Measurements from ENCODE around the gene SPAG4. TPM values are rescaled to one million over a fixed set of nuclear protein-coding genes. Genes with fewer than 3 reads are reported as not detected.

Gene SPAG4
- total and polyA plus RNA-seq, 8 donors = 2.9 to 39.7 (median 3.9) TPM; not detected in 3

DNA sequence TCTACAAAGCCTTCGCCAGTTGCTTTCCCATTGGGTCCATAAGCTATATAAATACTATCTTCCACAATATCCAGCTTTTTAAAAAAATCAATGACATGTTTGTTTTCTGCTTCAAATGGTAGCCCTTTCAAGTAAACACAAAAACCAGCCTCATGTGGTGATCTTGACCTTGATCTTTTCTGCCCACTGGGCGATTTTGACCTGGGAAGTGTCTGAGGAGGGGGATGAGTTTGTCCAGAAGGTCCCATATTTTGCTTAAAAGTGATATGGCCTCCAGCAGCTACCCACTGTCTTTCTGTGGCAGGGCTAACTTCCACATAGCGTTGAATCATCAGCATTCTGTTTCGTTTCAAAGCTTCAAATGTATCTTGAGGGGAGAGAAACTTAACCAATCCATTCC, 38.3 kb downstream of the SPAG4 start:
- Histone ChIP-seq H3K36me3 (peaks cover 23 to 43% (median 36%) of the 10 kb centered on the region in 4 donors), H3K4me3 (no peak overlapping the region), H3K27me3 (no peaks in the 10 kb centered on the region), H3K4me1 (peaks cover 22 to 75% (median 52%) of the 10 kb centered on the region in 4 donors), H3K9me3 (no peaks in the 10 kb centered on the region), H3K27ac (no peak overlapping the region)
- TF ChIP-seq EP300 (IDR thresholded peaks at IDR 0.05) (no peak), POLR2A (IDR thresholded peaks at IDR 0.05) (no peak), POLR2AphosphoS5 (IDR thresholded peaks at IDR 0.05) (no peak)
- TF ChIP-seq, protein P1, sequence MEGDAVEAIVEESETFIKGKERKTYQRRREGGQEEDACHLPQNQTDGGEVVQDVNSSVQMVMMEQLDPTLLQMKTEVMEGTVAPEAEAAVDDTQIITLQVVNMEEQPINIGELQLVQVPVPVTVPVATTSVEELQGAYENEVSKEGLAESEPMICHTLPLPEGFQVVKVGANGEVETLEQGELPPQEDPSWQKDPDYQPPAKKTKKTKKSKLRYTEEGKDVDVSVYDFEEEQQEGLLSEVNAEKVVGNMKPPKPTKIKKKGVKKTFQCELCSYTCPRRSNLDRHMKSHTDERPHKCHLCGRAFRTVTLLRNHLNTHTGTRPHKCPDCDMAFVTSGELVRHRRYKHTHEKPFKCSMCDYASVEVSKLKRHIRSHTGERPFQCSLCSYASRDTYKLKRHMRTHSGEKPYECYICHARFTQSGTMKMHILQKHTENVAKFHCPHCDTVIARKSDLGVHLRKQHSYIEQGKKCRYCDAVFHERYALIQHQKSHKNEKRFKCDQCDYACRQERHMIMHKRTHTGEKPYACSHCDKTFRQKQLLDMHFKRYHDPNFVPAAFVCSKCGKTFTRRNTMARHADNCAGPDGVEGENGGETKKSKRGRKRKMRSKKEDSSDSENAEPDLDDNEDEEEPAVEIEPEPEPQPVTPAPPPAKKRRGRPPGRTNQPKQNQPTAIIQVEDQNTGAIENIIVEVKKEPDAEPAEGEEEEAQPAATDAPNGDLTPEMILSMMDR (IDR thresholded peaks at IDR 0.05) = no peak
- WGBS, 5 donors = 87 to 97% (median 95%) methylated on average over 4 of the region's 4 CpGs
- no peak for DNase-seq
- intact Hi-C loops (cut with DNase I; ENCODE audit: low total_unique reads) = no loop called here

DNA sequence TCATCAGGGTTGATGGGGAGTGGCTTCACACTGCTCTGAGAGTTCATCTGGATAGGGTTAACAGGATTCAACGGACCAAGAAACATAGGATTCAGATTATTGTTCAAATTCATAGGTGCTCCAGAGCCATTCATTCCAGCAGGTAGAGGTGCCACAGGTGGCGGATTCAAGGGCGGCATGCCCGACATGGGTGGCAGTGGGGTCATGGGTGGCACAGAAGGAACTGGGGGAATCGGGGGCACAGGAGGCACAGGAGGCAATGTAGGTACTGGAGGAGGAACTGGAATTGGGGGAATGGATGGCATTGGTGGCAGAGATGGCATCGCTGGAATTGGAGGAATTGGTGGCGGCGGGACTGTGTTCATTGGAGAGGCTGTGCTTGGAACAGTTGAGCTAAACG, 38.8 kb downstream of the SPAG4 start:
- no peak for DNase-seq
- 90 to 98% (median 97%) methylated on average over 9 of the region's 9 CpGs for WGBS, 5 donors
- H3K9me3 ChIP-seq = no peaks in the 10 kb centered on the region
- intact Hi-C loops (cut with DNase I; ENCODE audit: low total_unique reads) = no loop called here
- H3K27me3 ChIP-seq = no peaks in the 10 kb centered on the region
- TF ChIP-seq EP300 (IDR thresholded peaks at IDR 0.05) = no peak
- no peak for TF ChIP-seq POLR2A (IDR thresholded peaks at IDR 0.05)
- TF ChIP-seq, protein P1 (IDR thresholded peaks at IDR 0.05) = no peak
- TF ChIP-seq POLR2AphosphoS5 (IDR thresholded peaks at IDR 0.05) = no peak
- H3K27ac ChIP-seq = no peak overlapping the region
- H3K36me3 ChIP-seq = peaks cover 23 to 43% (median 36%) of the 10 kb centered on the region in 4 donors
- H3K4me3 ChIP-seq = no peak overlapping the region
- H3K4me1 ChIP-seq = peaks cover 20 to 75% (median 55%) of the 10 kb centered on the region in 4 donors

DNA sequence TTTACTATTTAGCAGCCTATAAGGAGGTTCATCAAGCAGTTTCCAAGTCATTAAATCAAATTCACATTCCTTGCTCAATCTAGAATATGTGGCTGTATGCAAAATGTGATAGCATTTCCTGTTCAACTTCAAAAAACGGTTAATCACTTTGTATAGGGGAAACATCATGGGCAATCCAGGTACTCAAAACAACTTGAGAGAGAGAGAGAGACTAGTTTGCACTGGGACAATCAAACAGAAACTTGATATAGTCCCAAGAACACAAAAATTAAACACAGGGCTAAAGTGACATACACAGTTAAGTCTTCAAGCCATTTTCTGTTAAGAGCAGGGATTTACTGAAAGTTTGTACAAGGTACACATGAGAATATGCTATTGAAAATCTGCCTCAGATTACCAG, 41.6 kb downstream of the SPAG4 start:
- no peak for DNase-seq
- Histone ChIP-seq H3K27me3 (no peaks in the 10 kb centered on the region), H3K9me3 (no peaks in the 10 kb centered on the region), H3K4me3 (no peak overlapping the region), H3K27ac (peak overlapping the region in 2 of 5 donors; percentile 2 to 47), H3K36me3 (peaks cover 23 to 38% (median 33%) of the 10 kb centered on the region in 4 donors), H3K4me1 (peaks cover 38 to 75% (median 65%) of the 10 kb centered on the region in 4 donors)
- TF ChIP-seq EP300 (IDR thresholded peaks at IDR 0.05) = no peak
- TF ChIP-seq, protein P1 (IDR thresholded peaks at IDR 0.05) = no peak
- TF ChIP-seq POLR2A (IDR thresholded peaks at IDR 0.05) = no peak
- TF ChIP-seq POLR2AphosphoS5 (IDR thresholded peaks at IDR 0.05) = no peak
- WGBS, 5 donors = 2 to 13% (median 6%) methylated on average over 1 of the region's 1 CpG
- intact Hi-C loops (cut with DNase I; ENCODE audit: low total_unique reads) = no loop called here

DNA sequence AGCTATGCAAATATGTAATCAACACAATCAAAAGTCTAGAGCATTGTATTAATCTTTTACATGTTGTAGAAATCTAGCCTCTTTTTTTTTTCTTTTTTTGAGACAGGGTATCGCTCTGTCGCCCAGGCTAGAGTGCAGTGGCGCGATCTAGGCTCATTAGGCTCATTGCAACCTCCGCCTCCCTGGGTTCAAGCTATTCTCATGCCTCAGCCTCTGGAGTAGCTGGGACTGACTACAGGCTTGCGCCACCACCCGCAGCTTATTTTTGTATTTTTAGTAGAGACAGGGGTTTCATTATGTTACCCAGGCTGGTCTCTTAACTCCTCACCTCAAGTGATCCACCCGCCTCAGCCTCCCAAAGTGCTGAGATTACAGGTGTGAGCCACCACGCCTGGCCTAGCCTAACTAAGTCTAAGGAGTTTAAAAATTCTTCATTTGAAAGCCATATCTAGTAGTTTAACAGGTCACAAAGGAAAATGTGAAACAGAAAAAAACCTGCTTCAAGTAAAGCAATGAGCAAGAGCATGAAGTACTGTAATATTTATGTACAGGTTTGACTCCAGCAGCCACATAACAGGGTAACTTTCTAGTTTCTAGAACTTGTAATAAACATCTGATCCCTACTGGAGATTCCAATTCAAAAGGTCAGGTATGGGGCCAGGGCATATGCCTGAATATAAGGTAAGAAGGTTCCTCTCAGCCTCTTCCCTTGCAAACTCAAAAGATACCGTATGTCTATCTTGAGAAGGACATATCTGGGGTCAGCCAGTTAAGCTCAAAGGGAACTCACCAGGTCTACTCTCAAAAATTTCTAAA, 44.7 kb downstream of the SPAG4 start:
- H3K36me3 ChIP-seq = peaks cover 0 to 8% (median 3%) of the 10 kb centered on the region in 4 donors
- peak overlapping the region in 1 of 5 donors; percentile 49 for H3K27ac ChIP-seq
- WGBS, 5 donors = 85 to 87% (median 87%) methylated on average over 10 of the region's 10 CpGs
- peak overlapping the region in 1 of 4 donors; percentile 72 for H3K4me3 ChIP-seq
- no peaks in the 10 kb centered on the region for H3K27me3 ChIP-seq
- peaks cover 46 to 78% (median 71%) of the 10 kb centered on the region in 4 donors for H3K4me1 ChIP-seq
- no peaks in the 10 kb centered on the region for H3K9me3 ChIP-seq
- intact Hi-C loops (cut with DNase I; ENCODE audit: low total_unique reads) = no loop called here
- DNase-seq = no peak
- TF ChIP-seq EP300 (IDR thresholded peaks at IDR 0.05) = no peak
- TF ChIP-seq POLR2AphosphoS5 (IDR thresholded peaks at IDR 0.05) = no peak
- TF ChIP-seq, protein P1 (IDR thresholded peaks at IDR 0.05) = no peak
- TF ChIP-seq POLR2A (IDR thresholded peaks at IDR 0.05) = no peak
